IPS DF 4.7 (cell line): Measurements from ENCODE around the gene CFAP52.
"Not testable (repeated sequence)": the region's sequence is repeated elsewhere in the genome, so short reads cannot be mapped to it uniquely, and the experiment has no call there.

Source experiments
- DNase-seq: peaks from one replicate; pipeline ENCODE4 v3.0.0-alpha.2; 2013; ENCODE audit warnings: low spot score; ENCODE audit errors: extremely low read depth

The CFAP52 gene, protein sequence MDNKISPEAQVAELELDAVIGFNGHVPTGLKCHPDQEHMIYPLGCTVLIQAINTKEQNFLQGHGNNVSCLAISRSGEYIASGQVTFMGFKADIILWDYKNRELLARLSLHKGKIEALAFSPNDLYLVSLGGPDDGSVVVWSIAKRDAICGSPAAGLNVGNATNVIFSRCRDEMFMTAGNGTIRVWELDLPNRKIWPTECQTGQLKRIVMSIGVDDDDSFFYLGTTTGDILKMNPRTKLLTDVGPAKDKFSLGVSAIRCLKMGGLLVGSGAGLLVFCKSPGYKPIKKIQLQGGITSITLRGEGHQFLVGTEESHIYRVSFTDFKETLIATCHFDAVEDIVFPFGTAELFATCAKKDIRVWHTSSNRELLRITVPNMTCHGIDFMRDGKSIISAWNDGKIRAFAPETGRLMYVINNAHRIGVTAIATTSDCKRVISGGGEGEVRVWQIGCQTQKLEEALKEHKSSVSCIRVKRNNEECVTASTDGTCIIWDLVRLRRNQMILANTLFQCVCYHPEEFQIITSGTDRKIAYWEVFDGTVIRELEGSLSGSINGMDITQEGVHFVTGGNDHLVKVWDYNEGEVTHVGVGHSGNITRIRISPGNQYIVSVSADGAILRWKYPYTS

GRCh38 chr17:9576521-9577372 is at the start of gene CFAP52:
Gene CFAP52 (plus strand): TSS chr17:9576642. CDS start chr17:9576696, 54 bp downstream.
- DNase-seq, result no peak

DNA sequence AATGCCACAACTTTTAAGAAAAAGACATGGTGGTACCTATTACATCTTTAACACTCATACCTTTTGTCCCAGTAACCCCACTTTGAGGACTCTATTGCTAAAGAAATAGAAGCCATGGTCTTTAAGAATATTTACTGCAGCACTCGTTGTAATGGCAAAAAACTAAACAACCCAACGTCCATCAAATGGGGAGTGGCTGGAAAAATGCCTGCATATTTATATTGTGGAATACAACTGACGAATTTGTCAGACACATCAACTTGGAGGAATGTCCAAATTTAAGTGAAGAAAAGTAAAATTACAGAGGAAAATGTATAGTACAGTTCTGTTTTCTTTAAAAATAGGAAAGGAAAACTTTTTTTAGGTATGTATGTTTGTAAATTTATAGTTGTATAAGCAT is 48.7 kb upstream of the CFAP52 start:
- DNase-seq, result no peak

DNA sequence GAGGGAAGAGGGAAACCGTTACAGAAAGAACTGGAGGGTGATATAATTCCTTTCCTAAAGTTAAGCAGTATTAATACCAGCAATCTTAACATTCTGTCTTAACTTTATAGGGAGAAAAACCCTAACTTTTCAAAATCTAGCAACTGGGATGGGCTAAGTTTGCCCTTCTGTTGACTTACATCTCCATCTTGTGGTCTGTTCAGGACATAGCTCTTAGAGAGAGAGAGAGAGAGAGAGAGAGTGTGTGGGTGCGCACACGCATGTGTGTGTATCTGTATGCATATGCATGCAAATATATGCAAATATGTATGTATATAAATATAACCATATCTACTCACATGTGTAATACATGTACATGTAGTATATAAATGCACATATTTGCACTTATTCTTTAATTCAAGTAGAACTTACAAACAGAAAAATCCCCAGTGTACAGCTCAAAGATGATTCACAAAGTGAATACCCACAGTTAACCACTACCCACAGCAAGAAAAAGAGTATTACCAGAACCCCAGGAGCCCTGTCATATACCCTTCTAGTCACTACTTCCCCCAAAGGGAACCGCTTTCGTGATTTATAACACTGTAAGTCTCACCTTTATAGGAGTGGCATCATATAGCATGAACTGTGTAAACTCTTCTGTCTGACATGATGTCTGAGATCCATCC is 47.3 kb upstream of the CFAP52 start:
- DNase-seq, result no peak

DNA sequence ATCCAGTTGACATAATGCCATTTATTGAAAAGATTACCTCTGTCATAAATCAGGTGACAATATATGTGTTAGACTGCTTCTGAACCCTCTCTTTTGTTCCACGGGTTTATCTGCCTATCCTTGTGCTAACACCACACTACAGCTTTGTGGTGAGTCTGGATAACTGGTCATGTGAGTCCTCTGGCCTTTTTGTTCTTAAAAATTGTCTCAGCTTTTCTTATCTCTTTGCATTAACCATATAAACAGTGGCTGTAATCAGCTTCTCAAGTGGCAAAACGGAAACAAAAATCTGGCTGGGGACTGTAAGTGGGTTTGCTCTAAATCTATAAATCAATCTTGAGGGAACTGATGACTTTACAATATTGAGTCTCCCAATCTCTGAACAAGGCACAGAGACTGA is 45.4 kb upstream of the CFAP52 start:
- no peak for DNase-seq

DNA sequence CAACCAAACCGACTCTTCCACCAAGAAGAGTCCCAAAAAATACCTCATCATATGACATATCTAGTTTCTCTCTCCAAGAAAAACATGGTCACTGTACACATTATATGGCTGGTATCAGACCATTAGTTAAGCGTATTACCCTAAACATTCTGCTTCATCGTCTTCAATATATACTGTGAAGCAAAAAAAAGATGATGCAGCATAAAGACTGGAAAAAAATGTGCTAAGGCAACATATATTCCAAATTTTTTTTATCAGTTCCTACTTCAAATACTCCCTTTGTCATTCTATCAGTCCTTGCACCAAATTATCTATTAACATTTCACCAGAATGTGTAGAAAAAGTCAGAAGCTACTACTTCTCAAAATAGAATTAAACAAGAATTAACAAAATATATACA is 43.7 kb upstream of the CFAP52 start:
- DNase-seq, result no peak

GRCh38 chr17:9533441-9533840 is 43.0 kb upstream of the CFAP52 start:
- no peak for DNase-seq

DNA sequence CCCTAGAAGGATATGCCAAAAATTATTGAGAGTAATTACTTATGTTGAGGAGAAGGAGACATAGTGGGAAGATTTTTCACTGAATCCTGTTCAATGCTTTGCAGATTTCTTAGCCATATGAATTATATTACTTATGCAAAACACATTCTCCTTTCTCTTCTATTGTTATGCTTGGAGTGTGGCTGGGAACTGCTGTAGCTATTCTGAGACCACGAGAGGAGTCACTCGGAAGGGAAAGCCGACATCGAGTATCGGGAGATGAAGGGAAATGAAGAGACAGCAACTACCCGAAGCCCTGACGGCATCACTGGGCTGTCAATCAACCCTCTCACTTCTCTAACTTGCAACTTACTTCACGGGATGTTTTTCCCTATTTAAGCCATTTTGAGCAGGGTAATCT is 40.4 kb upstream of the CFAP52 start:
- DNase-seq, result no peak

- DNase-seq, result no peak
These were observed 39.2 kb upstream of the CFAP52 start for GRCh38 chr17:9537177-9537776.

GRCh38 chr17:9538626-9539025 is 37.8 kb upstream of the CFAP52 start:
- DNase-seq, result no peak

GRCh38 chr17:9541718-9542117 is 34.7 kb upstream of the CFAP52 start:
- DNase-seq, result no peak

GRCh38 chr17:9544221-9544620 is 32.2 kb upstream of the CFAP52 start:
- DNase-seq, result no peak

DNA sequence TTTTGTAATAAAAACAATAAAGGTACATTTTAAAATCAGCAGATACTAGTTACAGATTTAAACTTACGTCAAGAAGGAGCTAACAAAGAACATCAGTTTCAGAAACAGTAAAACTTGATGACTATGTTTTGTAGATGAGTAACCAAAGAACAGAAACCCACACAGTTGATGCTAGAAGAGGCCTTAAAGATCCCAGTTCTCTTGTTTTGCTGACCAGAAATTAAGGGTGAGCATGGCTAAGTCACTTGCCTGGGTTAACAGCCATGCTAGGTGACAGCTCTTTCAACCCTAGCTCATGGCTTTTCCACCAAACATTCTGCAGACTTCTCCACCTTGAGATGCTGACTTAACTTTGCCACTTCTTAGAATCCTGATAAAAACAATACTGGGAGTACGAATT is 27.2 kb upstream of the CFAP52 start:
- no peak for DNase-seq

GRCh38 chr17:9553181-9553580 is 23.3 kb upstream of the CFAP52 start:
- DNase-seq, result no peak

GRCh38 chr17:9553596-9553995 is 22.8 kb upstream of the CFAP52 start:
- DNase-seq, result no peak

- DNase-seq, result not testable (repeated sequence)
These were observed 21.7 kb upstream of the CFAP52 start for GRCh38 chr17:9554715-9555114.

DNA sequence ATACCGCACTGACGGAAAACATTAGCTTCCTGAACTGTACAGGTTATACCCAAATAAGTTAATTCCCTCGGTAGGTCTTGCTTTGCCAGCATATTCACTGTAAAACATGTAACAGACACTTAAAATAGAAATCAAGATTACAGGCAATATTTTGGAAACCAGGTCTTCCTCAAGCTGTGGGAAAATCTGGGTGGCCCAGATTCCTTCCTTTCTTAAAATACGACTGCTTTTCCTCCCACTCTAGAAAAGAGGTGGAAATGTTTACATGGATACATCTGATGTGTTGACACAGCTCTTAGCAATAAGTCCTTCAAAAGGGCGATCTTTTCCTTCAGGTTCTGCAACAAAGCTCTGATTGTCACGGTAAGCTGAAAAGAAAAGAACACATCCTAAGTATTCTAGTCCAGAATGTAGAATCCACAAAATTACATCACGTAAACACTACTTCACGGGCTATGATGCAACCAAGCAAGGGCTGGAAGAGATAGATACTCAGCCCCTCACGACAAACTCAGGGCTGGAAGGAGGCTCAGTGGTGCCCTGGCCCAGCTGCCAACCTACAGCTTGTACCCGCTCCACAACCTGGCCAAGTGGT is 19.2 kb upstream of the CFAP52 start:
- DNase-seq, result no peak

DNA sequence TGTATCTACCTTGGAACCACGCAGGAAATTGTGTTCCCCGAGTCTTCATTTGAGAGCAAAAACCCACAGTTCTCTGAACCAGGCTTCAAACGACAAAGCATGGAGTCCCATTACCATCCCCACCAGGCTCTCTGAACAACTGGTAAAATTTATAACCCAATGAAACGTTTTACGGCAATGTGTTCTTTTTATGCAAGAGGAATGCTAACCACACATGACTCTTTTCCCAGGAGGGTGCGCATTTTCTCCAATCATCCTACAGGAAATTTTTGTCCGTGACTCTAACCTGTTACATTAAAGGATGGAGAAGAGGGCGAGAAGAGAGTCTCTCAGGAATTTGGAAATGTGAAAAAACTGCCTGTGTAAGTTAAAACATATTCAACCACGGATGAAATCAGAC is 18.6 kb upstream of the CFAP52 start:
- no peak for DNase-seq

GRCh38 chr17:9564104-9564503 is 12.3 kb upstream of the CFAP52 start:
- DNase-seq, result no peak

GRCh38 chr17:9566067-9566466 is 10.4 kb upstream of the CFAP52 start:
- DNase-seq, result no peak

- DNase-seq, result not testable (repeated sequence)
These were observed 9.7 kb upstream of the CFAP52 start for GRCh38 chr17:9566739-9567138.

GRCh38 chr17:9568004-9568403 is 8.4 kb upstream of the CFAP52 start:
- no peak for DNase-seq
